Measurements from ENCODE around the gene MAP3K13.

GRCh38 chr3:185477316-185477715 is 114.4 kb downstream of the MAP3K13 start:
- no peak for TF ChIP-seq POLR2AphosphoS5 (IDR thresholded peaks at IDR 0.05; ENCODE audit: low read depth, low read length)
- TF ChIP-seq ZFP91 (CRISPR knock-in tag; IDR thresholded peaks at IDR 0.05; ENCODE audit: borderline replicate concordance): no peak
- TF ChIP-seq, protein P1, sequence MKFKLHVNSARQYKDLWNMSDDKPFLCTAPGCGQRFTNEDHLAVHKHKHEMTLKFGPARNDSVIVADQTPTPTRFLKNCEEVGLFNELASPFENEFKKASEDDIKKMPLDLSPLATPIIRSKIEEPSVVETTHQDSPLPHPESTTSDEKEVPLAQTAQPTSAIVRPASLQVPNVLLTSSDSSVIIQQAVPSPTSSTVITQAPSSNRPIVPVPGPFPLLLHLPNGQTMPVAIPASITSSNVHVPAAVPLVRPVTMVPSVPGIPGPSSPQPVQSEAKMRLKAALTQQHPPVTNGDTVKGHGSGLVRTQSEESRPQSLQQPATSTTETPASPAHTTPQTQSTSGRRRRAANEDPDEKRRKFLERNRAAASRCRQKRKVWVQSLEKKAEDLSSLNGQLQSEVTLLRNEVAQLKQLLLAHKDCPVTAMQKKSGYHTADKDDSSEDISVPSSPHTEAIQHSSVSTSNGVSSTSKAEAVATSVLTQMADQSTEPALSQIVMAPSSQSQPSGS (CRISPR knock-in tag; IDR thresholded peaks at IDR 0.05): no peak
- no peak for TF ChIP-seq MTF1 (CRISPR knock-in tag; IDR thresholded peaks at IDR 0.05)
- TF ChIP-seq, protein P2, sequence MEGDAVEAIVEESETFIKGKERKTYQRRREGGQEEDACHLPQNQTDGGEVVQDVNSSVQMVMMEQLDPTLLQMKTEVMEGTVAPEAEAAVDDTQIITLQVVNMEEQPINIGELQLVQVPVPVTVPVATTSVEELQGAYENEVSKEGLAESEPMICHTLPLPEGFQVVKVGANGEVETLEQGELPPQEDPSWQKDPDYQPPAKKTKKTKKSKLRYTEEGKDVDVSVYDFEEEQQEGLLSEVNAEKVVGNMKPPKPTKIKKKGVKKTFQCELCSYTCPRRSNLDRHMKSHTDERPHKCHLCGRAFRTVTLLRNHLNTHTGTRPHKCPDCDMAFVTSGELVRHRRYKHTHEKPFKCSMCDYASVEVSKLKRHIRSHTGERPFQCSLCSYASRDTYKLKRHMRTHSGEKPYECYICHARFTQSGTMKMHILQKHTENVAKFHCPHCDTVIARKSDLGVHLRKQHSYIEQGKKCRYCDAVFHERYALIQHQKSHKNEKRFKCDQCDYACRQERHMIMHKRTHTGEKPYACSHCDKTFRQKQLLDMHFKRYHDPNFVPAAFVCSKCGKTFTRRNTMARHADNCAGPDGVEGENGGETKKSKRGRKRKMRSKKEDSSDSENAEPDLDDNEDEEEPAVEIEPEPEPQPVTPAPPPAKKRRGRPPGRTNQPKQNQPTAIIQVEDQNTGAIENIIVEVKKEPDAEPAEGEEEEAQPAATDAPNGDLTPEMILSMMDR (CRISPR knock-in tag; IDR thresholded peaks at IDR 0.05): no peak
- no peak for TF ChIP-seq GABPA (IDR thresholded peaks at IDR 0.05; ENCODE audit: low read depth, low read length)
- TF ChIP-seq GABPA (CRISPR knock-in tag; IDR thresholded peaks at IDR 0.05; ENCODE audit: low read depth): no peak

Data from HepG2 (cell line).